ENCODE measurements around the gene GRID2.

DNA sequence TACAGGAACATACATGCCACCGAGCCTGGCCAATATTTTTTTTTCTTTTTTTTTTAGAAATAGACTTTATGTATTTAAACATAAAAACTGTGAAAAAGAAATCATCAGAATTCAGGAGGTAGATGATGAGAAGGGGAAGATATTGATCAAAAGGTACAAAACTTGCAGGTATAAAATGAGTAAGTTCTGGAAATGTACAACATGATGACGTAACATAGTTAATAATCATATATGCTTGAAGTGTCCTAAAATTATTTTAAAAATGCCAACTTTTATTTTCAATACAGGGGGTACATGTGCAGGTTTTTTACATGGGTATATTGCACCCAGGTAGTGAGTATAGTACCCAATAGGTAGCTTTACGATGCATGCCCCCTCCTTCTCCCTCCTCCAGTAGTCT lies 337.6 kb downstream of the GRID2 start:
- TF ChIP-seq, protein P1, sequence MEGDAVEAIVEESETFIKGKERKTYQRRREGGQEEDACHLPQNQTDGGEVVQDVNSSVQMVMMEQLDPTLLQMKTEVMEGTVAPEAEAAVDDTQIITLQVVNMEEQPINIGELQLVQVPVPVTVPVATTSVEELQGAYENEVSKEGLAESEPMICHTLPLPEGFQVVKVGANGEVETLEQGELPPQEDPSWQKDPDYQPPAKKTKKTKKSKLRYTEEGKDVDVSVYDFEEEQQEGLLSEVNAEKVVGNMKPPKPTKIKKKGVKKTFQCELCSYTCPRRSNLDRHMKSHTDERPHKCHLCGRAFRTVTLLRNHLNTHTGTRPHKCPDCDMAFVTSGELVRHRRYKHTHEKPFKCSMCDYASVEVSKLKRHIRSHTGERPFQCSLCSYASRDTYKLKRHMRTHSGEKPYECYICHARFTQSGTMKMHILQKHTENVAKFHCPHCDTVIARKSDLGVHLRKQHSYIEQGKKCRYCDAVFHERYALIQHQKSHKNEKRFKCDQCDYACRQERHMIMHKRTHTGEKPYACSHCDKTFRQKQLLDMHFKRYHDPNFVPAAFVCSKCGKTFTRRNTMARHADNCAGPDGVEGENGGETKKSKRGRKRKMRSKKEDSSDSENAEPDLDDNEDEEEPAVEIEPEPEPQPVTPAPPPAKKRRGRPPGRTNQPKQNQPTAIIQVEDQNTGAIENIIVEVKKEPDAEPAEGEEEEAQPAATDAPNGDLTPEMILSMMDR (IDR thresholded peaks at IDR 0.05) = no peak
- TF ChIP-seq POLR2A (IDR thresholded peaks at IDR 0.05) (no peak), EP300 (IDR thresholded peaks at IDR 0.05) (no peak), POLR2AphosphoS5 (IDR thresholded peaks at IDR 0.05) (no peak)

All from stomach (tissue), 4 donors.